HG02571 (cell line): ENCODE measurements around the gene CLSTN1.

Experiments used
- ATAC-seq: cut with Tn5 transposase; IDR thresholded peaks from one replicate; pipeline ENCODE4 v1.9.1; 2021; ENCODE audit warnings: mild to moderate bottlenecking, moderate library complexity; ENCODE audit not compliant: unreplicated experiment

CLSTN1 gene

DNA sequence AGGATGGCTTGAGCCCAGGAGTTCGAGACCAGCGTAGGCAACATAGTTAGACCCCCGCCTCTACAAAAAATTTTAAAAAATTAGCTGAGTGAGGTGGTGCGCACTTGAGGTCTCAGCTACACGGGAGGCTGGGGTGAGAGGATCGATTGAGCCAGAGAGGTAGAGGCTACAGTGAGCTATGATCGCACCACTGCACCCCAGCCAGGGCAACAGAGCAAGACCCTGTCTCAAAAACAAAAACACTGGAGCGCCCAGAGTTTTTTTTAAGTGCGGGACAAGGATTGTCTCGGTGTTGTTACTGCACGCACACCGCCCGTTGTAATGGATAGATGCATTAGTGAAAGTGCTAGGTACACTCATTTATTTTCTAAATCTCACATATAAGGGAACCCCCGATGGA lies 135.2 kb downstream of the CLSTN1 start:
- no peak for ATAC-seq

DNA sequence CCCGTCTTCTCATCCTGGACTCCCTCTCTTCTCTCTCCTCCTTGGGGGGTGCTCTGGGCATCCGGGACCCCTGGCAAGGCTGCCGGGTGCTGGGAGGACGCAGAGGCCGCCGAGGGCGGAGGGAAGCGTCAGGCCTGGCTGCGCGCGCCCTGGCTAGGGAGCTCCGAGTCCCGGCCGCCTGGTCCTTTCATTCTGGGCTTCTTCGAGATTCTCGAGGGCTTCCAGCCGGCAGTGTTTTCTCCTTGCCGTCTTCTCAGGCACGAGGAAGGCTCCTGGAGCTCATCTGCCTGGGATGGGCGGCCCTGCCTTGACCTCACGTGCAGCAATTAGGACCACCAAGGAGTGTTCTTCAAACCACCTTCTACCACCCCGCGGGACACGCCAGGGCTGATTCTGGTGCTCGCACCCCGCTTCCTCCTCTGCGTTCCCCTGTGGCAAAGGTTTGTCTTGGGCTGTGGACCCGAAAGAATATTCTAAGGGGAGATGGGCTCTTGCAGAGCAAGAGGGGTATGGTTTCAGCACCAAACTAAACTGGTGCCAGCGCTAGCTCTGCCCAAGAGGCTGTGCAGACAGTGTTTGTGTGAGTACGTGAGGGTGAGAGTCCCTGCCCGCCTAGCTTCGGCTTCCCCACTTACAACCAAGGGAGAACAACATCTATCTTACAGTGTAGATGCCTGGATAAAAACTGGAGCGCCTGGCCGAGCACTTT lies 135.7 kb downstream of the CLSTN1 start:
- ATAC-seq: no peak

DNA sequence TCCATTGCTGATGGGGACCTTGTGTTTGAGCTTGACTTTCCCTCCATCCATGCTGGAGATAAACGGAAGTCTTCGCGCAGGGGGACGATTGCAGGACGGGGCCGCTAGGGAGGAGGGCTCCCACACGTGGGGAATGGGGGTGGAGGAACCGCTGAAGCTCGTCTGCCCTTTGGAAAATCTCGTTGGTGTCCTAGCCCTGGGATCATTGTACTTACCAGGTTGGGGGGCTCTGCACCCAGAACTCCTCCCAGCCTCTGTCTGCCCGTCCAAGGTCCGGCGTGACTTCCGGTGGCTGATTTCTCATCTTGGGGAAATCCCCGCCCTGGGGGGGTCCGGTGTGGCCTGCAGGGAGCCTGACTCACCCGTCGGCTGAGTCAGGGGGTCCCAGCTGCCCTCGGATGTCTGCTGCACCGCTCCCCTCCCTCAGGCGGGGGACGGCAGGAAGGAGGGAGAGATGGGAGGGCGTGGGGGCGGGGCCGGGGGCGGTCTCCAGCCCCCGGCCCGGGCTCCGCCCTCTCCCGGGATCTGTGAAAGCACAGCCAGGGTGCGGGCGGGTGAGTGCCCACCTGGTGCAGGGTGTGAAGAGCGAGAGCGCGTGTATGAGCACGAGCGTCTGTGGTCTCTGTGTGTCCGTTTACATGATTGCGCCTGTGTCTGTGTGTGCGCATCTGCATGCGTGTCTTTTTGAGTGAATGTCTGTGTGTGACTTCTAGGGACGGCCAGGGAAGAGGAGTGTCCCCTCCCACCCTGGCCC lies 136.5 kb downstream of the CLSTN1 start:
- no peak for ATAC-seq

DNA sequence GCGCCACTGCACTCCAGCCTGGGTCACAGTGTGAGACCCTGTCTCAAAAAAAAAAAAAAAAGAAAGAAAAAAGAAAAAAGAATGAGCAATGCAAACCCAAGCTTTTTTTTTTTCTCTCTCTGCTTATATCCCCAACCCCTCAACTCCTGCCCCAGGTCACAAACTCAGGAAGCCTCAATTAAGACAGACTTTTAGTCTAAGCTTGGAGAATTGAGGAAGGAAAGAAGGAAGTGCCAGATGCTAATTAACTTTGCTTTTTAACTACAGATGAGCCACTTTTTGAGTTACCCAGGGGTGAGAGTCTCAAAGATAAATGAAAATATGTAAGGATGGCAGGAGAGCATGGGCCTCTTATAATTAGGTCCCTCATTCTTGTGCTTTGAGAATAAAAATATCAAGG lies 139.0 kb downstream of the CLSTN1 start:
- no peak for ATAC-seq

DNA sequence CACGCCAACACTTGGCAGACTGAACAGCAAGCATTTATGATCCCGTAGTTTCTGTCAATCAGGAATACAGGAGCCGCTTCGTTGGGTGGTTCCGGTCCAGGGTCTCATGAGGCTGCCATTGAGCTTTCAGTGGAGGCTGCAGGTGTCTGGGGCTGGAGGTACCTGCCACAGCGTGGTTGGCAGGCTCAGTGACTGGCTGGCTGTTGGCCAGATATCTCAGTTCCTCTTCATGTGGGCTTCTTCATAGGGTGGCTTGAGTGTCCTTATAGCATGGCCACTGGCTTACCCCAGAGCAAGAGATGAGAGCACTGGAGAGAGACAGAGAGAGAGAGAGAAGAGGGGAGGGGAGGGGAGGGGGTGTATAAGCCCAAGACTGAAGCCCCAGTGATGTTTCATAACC lies 142.9 kb downstream of the CLSTN1 start:
- ATAC-seq: no peak

DNA sequence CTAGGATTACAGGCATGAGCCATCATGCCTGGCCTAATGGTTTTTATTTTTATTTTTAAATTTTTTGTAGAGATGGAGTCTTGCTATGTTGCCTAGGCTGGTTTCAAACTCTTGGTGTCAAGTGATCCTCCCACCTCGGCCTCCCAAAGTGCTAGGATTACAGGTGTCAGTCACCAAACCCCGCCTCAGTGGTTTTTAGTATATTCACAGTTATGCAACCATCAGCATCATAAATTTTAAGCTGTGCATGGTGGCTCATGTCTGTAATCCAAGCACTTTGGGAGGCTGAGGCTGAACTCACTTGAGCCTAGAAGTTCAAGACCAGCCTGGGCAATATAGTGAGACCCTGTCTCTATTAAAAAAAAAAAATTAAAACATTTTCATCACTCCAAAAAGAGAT lies 143.7 kb downstream of the CLSTN1 start:
- ATAC-seq: no peak
